Fibroblast of skin of left quadriceps (primary cell): ENCODE data around the gene PPM1L.
"Not testable (repeated sequence)": the region's sequence is repeated elsewhere in the genome, so short reads cannot be mapped to it uniquely, and the experiment has no call there.

ENCODE experiments used
- DNase-seq, 2 experiments: peaks; one replicate each; pipeline ENCODE4 v3.0.0-alpha.2; 2013; ENCODE audit warnings: low read depth in 2 of 2

The PPM1L gene

GRCh38 chr3:160986069-160986468, 230.0 kb downstream of the PPM1L start:
- DNase-seq: no peak

- no peak for DNase-seq
These were observed 232.2 kb downstream of the PPM1L start for GRCh38 chr3:160987982-160988964.

GRCh38 chr3:160990446-160990845, 234.4 kb downstream of the PPM1L start:
- DNase-seq: no peak

DNA sequence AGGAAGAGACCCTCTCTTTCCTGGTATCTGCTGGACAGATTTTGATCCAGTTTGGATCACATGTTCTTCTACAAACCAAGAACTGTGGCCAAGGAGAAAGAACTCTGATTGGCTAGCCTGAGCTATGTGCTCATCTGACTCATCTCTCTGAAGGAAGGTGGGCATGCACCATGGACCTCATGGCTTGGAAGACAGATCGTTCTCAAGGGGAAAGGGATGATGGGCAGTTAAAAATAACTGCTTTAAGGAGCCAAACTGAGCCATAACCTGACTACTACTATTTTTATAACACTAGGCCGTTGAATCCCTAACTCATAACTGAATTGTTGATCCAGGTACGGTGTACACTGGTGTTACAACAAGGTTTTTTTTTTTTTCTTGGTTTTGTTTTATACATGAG, 236.7 kb downstream of the PPM1L start:
- DNase-seq: no peak

DNA sequence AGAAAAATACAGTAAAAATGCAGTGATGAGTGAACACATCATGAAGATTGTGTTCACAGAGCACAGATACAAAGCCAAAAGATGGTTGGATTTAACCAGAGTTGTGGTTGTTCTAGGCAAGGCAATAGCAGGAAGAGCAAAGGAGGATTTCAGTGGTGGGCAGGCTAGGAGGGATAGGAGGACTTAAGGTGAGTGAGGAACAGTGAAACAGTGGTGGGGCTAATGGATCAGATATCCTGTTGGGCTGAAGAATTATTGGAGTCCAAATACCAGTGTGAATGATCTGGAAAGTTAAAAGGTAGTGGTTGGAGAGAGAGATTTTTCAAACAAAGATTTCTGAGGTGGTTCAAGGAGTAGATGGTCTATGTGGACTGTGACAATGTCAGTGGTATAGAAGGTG, 240.8 kb downstream of the PPM1L start:
- DNase-seq: no peak

- DNase-seq: no peak
These were observed 242.6 kb downstream of the PPM1L start for GRCh38 chr3:160998581-160998980.

DNA sequence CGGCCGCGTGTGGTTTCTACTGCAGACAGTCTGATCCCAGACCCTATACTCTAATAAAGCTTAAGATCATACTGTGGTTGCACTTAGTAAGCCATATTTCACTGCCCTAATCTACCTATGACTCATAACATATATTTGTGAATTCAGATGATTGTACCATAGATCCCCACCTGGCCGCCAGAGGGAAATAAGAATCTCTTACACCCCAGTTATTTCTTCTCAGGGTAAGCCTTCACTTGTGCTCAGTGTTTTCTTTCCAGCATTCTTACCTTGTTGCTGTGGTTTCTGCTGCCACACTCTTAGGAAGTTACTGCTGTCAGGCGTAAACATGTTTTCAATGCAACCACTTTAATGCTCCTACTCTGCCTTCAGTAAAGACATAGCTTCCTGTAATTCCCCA, 243.2 kb downstream of the PPM1L start:
- DNase-seq: no peak

- DNase-seq: no peak
These were observed 252.1 kb downstream of the PPM1L start for GRCh38 chr3:161008086-161008485.

- not testable (repeated sequence) for DNase-seq
These were observed 254.1 kb downstream of the PPM1L start for GRCh38 chr3:161010151-161010550.

DNA sequence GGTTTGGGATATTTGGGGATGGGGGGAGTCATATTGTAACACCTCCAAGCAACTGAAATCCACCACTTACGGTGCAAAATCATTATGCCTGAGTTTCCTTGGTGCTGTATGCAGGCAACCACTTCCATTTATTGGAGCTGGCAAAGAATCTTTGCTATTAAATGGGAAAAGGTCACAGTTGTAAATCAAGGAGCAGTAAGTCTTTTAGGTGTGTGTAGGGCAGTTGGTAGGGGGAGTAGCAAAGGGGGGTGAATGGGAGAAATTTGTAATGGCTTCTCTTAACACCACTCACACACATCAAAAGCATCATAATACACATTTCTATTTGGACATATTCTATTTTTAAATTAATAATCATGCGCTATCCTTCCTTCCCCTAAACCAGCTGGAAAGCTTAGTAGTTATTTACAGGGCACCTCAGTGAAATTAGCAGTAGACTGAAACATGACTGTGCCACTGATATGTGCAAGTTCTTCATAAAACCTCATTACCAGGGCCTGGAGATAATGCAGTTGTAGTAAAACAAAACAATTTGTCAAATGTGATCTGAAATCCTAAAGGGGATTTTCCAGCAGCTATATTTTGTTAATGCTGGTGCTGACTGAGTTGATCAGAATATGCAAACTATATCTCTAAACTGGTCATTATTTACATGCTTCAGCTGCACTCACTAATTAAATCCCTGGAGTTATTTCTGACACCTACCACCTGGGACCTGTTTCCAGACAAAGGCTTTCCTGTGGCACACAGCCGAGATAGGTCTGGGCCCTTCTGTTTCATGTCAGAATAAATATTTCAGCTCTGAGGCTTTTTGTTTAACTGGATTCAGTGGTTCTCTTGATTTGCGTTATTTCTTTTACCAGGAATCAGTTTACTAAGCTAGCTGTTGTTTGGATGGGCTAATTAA, 259.1 kb downstream of the PPM1L start:
- DNase-seq: no peak

GRCh38 chr3:161016417-161017313, 260.6 kb downstream of the PPM1L start:
- DNase-seq: no peak

DNA sequence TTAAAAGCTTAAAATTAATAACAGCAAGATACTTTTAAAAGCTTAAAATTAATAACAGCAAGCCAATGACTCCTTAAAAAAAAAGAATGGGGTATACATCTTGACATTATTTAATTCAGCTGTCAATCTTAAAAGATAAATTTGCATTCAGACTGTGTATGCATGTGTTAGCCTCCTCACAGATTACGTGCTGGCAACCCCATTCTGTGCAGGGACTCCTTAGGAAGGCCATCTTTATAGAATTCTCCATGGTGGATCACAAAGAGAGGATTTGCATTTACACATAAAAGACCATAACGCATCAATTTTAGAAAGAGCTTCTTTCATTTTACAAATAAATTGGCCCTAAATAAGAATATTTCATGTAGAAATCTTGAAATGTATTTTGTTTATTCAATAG, 261.9 kb downstream of the PPM1L start:
- no peak for DNase-seq

DNA sequence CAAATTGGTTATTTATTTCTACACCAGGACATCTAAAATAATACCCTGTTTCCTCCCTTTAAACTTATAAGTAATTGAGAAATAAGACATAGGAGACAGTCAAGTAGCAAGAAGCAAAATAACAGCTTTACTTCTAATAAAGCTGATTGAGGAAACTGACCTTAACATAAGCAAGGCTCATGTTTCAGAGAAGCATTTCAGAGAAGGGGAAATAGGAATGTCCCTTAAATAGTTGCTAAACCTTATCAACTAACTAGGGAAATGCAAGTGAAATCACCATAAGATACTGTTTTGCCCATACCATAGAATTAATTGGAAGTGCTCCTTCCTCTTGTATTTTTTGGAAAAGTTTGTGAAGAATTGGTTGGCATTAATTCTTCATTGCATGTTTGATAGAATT, 264.2 kb downstream of the PPM1L start:
- no peak for DNase-seq

- DNase-seq: no peak
These were observed 269.9 kb downstream of the PPM1L start for GRCh38 chr3:161025911-161026310.

DNA sequence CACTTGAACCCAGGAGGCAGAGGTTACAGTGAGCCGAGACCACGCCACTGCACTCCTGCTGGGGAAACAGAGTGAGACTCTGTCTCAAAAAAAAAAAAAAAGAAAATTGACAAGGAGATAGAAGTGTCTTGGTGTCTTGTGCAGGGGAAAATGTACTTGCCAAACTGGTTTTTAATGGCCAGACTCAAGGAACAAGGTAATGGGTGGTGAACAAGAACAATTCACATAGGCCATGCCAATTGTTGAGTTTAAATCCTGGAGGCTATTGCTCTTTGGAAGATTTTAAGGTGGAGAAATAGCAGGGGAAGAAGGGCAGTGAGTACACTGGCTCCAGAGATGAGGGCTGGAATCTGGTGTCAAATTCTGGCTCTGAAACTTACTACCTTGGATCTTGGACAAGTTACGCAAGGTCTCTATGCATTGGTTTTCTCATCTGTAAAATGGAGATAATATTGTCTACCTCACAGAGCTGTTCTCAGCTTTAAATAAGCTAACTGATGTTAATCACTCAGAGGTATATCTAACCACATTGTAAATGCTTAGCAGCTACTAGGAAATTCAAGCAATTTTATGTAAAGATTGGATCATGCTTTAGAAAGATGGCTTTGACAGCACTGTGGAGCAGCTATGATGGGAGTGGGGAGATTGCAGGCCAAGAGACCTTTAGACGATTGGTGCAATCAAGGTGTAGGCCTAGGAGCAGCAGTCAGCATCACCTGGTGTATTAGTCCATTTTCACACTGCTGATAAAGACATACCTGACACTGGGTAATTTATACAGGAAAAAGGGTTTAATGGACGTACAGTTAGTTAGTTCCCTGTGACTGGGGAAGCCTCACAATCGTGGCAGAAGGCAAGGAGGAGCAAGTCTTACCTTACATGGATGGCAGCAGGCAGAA, 270.8 kb downstream of the PPM1L start:
- DNase-seq: no peak

DNA sequence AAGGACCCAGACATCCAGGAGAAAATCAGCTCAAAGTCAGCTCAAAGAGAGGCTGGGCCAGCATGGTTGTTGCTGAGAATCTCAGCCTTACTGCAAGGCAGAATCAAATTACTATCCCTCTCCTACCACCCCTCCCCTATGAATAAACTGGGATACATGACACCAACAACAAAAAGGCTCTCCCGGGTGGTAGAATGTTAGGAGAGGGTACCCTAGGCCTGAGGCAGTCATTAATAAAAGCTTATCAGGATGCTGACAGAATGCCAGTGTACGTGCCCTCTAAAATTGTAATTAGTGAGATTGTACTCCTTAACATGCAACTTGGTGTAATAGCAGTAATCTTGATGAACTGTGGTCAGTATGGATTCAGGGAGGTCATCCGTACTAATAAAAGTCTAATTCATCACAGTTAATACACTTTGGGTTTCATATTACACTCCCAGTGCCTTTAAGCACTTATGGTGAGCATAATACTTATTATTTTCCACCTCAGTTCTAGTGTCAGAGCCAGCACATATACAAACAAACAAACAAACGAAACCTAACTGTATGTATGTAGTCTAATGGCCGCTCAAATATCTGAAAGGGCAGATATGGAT, 272.6 kb downstream of the PPM1L start:
- no peak for DNase-seq

GRCh38 chr3:161031134-161031533, 275.1 kb downstream of the PPM1L start:
- DNase-seq: no peak

GRCh38 chr3:161034913-161035550, 279.0 kb downstream of the PPM1L start:
- not testable (repeated sequence) for DNase-seq

- peak; percentile 19 to 22 for DNase-seq
These were observed 279.7 kb downstream of the PPM1L start for GRCh38 chr3:161035711-161036110.

- DNase-seq: no peak
These were observed 282.7 kb downstream of the PPM1L start for GRCh38 chr3:161038725-161039124.
